Brain pericyte (primary cell): ENCODE results near the gene FARP1.
"Not testable (repeated sequence)": the region's sequence is repeated elsewhere in the genome, so short reads cannot be mapped to it uniquely, and the experiment has no call there.

Source experiments
- DNase-seq: peaks from one replicate; pipeline ENCODE4 v3.0.0-alpha.2; 2012; ENCODE audit warnings: low read depth, low spot score

FARP1 gene

DNA sequence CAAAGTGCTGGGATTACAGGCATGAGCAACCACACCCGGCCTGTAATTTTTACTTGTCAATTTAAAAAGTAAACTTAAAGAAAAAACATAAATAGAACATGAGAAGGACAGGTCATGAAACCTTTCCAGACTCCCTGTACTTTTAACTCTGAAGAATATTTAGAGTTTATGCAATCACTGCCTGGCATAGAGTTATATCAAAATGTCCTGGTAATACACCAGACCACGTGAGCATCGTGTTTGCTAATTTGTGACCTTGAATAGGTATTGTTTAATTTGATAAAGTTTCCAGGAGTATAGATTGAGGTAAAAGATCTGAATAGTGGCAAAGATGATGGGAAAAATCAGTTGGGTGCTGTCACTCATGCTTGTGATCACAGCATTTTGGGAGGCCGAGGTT is 115.3 kb downstream of the FARP1 start:
- DNase-seq = no peak

DNA sequence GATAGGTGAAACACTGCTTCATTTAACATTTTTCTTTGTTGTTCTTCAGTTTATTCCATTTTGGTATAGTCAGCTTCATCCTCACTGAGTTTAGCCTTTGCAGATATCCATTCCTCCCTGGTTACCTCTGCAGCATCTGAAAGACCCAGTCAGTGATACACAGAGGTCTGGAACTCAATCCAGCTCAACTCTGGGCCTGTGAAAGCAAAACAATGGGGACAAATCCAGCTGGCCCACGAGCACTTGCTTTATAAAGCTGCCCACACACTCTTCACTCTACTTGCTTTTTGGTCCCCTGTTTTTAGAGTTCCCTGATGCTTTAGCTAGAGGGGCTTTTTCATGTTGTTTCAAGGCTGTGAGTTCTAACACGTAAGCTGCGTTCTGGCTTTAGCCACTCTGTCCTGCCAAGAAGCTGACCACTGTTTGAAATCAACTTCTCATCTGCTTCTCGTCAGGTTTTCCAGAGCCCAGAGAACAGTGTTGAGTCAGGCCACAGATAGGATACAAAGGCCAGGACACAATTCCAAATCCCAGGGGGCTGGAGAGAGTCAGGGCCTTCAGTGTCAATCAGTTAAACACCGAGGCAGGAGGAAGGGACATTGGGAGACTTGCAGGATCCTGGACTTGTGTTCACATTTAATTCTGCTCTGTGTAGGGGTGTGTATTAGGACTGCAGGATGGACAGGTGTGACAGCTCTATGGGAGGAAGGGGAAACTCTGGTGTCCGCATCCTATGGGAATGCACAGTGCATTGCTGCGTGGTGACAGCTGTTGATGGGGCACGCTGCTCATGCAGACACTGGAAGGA is 117.7 kb downstream of the FARP1 start:
- no peak for DNase-seq

DNA sequence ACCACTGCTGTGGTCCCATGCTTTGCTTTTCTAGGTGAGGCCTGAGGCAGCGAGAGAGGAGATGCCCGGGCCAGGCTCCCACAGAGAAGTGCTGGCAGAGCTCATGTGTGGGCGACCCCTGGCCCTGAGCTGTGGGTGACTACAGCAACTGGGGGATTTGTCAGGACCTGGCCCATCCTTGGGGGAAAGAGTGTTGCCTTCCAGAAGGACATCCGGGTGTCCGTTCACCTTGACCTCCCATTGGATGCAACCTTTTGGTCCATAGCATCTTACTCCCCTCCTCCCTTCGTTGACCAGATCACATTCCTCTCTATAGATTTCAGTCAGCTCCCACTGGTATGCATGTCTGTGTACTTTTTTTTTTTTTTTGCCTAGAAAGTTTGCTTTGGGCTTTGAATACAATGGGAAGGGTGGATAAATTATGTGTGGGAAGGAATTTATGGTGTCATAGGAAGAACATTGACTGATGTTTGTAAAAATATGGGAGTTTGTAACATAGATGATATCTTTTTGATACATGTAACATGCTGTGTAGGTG is 118.3 kb downstream of the FARP1 start:
- DNase-seq = no peak

DNA sequence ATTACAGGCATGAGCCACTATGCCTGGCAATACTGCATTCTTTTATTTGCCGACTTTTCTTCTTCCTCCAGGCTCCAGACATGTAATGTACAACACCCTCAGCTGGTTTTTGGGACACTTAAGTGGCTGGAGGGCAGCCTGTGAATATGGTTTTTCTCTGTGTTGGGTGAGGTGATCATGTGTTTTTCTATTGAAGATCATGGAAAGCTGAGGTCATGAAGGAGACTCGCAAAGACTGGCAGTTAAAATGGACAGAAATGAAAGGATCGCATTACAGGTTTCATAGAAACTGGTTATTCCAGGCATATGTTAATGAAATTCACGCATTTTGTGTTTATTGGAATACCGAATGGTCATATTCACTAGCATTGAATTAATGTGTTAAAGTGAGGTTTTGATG is 119.4 kb downstream of the FARP1 start:
- no peak for DNase-seq

DNA sequence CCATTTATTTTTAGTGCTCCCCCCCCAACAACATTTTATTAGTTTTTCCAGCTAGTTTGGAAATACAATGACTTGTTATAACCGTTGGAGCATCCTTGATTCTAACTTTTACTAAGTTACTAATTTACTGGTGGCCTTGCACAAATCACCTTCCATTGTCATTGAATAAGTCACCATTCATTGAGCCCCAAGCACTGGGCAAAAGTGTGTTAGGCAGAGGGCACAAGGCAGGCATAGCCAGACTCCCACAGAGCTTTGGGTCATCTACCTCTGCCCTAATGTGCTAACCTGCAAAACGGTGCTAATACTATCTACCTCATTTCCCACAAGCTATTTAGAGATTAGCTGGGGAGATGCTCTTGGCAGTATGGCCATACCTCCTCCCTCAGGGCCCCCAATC is 120.9 kb downstream of the FARP1 start:
- no peak for DNase-seq

DNA sequence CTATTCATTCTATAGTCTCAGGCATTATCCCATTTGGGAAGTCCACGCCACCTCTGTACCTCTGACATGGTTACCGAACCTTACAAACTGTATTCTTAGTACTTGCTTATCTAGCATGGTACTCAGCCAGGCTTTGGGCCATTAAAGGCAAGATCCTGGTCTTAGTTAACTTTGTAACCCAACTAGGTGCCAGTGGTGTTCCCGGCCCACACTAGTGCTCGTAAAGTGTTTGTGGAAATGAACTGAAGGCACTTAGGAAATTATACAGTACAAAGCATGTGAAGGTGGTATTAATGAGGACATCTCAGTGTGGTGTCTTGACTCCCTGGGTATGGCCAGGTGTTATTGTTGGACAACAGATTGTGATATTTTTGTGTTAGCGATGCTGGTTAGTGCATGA is 122.0 kb downstream of the FARP1 start:
- no peak for DNase-seq

DNA sequence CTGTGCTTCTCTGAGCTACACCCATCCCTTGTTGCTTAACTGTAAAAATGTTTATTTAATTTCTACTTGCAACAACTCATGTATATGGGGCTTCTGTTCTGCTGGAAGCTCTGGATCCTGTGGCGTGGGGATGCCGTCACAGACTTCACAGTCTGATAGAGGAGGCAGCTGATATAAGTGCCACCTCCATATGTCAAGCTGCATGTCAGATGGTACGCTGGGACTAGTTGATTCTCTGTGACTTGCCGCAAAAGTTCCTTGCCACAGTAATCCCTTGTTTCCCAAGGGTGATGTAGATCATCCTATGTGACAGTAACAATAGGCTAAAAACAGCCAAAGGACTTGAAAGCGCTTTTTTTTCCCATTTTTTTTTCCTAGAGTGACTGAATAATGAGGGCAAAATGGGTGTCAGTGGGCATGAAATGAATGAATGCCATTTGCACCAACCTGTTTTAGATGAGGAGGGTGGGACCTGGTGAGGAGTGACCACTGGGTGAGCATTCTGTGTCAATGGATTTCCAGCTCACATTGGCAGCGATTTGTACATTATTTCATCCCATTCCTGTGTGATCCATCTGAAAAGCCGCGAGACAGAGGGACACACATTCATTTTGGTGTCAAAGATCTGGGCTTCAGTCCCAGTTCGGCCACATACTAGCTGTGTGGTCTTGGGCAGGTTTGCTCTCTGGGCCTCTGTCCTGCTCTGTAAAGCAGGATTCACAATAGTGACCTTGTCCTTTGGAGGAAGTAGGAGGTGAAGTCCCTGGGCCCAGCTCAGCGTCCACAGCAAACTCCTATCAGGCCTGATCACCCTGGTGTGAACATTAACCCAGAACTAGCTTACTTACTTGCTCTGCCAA is 123.0 kb downstream of the FARP1 start:
- no peak for DNase-seq

DNA sequence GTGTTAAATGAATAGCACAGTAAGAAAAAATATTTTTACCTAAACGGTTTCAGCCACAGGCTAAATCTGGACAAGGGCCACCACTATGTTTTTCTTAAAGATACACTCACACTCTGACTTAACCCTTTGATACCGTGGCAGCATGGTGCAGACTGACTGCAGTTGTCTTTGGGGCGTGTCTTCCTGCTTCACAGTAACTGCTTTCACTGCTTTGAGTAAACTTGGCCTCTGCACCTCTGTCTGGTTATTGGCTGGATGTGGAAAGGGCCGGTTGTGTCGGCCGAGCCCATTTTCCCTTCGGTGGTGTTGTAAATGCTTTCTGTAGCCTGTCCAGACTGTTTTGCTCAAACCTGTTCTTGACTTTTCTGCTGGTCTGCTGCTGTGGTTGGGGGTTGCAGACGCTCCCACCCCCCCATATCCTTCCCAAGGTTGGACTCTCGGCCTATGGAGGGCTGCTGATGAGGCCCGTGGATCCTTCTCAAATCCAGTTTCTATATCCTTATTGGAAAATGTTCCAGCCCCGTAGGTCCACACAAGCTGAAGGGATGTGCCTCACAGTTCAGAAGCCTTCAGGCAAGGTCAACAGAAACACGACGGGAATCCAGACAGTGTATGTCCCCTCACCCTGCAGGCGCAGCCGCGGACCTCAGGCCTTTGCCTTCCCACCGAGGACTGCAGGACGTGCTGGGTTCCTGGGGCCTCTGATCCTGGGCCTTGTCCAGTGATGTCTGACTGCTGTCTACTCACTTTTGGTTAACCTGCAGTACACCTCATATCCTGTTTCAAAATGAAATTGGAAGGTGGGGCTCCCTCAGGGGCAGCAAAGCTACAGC is 124.4 kb downstream of the FARP1 start:
- peak; percentile 49 for DNase-seq

DNA sequence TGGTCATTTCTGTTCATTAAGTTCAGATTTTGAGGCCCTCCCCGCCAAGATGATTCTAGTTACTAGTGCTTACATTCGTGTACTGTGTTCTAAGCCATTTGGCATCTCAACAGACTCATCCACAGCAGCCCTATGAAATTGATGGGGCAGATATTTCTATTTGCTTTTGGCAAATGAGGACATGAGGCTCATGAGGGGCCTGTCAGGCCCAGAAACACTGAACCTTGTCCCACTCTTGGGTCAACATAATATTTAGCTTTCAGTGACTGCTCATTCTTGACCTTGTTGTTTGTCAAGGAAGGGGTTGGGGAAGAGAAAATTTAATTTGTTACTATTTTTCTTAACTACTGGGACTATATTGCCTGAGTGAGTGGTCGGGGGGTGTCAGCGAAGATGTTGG is 126.5 kb downstream of the FARP1 start:
- DNase-seq = no peak

DNA sequence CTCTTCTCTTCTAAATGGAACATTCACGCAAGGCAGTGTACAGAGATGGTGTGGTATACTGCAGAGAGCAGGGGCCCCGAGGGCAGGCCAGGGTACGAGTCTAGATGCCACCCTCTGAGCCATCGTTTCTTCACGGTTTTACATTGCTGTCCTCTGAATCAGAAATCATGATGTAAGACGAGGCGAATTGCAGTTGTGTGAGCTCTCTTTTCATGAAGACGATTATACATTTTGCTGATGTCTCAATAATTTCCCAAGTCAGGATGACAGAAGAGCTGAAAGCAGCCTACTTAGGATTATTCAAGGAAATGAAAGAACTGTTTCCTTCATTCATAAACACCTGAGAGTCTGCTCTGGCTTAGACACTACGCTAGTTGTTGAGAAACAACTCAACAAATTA is 127.9 kb downstream of the FARP1 start:
- DNase-seq = no peak

DNA sequence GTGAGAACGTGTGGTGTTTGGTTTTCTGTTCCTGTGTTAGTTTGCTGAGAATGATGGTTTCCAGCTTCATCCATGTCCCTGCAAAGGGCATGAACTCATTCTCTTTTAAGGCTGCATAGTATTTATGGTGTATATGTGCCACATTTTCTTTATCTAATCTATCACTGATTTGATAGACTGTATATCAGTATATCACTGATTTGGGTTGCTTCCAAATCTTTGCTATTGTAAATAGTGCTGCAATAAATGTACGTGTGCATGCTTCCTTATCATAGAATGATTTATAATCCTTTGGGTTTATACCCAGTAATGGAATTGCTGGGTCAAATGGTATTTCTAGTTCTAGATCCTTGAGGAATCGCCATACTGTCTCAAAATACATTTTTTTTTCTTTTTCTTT is 128.8 kb downstream of the FARP1 start:
- not testable (repeated sequence) for DNase-seq

DNA sequence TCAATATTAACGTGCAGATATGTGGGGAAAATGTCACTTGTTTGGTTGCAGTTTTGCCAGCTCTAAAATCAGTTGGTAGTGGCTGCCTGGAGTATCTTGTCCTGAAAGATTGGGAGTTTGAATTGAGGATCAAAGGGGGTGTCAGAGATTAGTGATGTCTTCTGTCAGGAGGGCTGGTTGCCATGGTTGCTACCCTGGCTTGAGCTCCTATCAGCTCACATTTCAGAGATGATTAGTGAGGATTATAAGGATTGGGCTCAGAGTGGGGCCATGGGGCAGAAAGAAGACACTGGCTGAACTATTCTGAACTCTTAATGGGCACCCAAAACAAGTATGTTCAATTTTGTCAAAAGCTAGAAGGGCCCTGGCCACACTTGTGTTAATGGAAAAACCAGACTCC is 129.7 kb downstream of the FARP1 start:
- no peak for DNase-seq

DNA sequence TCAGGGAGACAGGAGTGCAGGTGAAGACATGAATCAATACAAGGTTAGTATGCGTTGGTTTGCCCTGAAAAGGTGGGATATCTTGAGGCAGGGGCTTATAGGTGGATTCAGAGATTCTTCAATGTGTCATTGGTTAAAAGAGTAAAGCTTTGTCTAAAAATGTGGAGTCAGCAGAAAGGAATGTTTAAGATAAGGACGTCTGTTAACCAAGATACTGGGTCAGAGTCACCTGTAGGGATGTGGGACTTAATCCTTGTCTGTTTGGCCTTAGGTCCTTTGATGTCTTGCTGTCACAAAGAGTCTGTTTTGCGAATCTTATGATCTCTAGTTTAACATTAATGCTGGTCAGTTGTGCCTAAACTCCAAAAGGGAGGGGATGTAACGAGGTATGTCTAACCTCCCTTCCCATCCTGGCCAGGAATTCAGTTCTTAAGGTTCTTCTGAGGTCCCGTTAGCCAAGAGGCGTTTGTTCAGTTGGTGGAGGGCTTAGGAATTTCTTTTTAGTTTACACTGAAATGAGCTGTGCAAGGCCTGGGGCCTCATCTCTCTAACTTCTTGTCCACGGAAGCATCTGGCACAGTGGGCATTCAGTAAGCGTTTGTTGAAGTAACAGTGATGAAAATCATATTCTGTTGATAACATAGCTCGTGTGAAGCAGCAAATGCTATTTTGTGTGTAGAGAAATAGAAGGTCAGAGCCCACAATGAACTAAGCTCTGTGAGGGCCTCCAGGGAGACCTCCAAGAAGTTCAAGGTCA is 130.4 kb downstream of the FARP1 start:
- DNase-seq = no peak

DNA sequence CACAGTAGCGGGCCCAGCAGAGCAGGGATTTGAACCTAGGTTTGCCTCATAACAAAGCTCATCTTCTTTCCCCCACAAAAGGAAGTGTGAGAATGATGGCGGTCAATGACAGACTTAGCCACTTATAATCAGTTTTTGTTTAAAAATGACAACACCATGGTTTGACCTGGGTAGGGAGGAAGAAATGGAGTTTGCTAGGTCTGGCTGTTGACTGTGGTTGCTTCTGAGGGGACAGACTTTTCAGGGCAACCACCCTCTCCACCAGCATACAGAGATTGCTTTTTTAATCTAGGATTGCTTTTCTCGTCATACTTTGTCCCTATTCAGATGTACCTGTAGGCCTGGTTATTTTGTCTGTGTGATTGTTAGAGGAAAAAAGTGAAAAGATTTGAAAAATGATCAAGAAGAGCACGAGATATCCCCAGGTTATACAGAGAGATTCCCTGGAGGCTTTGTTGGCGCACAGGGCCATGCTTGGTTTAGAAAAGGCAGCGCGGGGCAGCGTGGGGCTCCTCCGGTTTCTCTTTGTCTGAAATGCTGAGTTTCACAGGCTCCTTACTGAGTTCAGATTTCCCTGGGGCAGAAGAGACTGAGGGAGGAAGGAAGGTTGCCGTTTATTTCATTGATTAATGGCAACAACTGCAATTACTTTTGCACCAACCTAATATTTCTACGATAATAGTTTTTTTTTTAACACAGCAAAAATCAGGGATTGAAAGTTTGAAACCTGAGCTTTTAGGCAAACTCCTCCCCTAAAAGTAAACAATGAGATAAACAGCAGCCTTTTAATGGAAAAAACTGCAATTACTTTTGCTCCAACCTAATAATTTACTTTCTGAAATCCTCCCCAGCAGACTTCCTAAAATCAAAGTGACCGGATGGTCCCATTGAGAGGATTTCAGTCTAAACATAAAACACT is 131.2 kb downstream of the FARP1 start:
- DNase-seq = no peak

DNA sequence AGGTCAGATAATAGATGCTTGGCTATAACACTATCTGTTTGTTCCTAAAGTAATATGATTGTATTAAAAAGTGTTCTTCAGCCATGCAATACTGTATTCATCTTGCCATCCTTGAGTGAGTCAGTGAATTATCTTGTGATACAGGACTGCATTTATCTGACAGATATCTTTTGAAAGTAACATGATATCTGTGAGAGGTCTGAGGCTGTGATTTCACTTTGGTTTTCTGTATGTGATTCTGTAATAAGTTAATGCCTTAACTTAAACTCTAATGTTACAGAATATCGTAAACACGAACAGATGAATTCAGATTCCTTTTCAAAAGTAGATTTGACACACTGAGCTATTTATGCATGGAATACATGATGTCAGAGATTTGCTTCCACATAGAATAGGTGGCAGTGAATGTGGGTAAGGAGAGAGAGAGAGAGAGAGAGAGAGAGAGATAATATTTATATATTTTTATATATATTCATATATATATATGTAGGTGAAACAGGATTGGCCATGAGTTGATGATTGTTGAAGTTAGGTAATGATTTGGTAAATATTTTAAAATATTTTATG is 132.1 kb downstream of the FARP1 start:
- DNase-seq = no peak

DNA sequence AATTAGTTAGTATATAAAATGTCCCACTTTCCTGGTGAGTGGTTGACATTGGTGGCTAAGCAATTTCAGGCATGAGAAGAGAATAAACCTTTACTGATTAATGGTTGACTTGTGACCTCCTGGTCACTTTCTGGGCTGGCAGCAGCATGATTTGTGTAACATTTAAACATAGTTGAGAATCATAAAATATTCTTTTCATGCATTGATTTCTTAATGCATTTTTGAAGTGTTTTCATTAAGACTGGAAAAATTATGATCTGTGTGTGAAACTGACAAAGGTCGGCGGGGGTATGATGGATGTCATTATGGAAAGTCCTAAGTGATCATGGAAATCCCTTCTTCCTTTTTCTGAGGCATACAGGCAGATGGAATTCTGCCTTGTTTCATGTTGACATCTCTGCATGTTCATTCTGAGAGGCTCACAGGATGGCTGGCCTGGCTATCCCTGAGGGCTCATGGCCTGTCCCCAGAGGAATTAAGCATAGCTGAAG is 132.8 kb downstream of the FARP1 start:
- DNase-seq = no peak

DNA sequence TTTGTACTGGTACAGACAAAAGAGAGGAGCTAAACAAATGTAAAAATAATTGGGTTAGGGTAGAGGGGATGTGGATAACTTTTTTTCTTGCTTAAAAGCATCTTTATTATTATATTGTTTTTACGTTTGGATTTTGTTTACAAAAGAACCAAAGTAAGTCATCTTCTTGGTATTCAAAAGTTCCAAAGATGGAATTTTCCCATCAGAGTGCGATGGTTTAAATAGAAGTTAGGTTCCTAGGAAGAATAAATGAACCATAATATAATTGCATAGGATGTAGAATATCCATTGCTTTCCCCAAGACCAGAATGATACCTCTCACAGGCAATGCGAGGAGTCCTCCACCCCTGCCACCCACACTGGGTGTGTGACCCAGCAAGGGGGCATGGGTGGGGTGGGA is 133.6 kb downstream of the FARP1 start:
- DNase-seq = no peak

DNA sequence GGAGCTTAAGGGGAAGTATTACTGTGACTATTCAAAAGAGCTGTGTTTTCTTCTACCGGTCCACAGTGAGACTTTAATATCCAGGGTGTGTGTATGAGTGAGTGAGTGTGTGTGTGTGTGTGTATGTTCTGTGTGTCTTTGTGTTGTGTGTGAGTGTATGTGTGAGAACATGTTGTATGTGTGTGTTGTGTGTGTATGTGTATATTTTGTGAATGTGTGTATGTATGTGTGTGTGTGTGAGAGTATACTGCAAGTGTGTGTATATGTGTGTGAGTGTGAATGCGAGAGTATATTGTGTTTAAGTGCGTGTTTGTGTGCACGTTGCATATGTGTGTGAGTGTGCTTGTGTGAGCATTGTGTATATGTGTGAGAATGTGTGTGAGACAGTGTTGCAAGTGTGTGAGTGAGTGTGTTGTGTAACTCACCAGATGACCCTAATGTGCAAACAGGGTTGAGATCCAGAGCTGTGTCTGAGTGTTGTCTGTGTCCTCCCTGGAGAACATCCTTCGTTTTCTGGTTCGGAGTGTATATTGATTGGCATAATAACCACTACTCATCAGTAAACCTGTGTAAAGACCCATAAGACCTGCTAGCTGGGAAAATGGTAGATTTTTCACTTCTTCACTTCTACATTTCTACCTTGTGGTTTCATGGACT is 135.3 kb downstream of the FARP1 start:
- no peak for DNase-seq
